Vein endothelial cell (primary cell): ENCODE data around the gene PRPSAP1. TPM values are rescaled to one million over a fixed set of nuclear protein-coding genes. Genes with fewer than 3 reads are reported as not detected.

ENCODE experiments used
- small RNA-seq: library from RNA; depleted of rRNA; stranded (forward); fragments of <200 nt; gene quantifications from one replicate; pipeline ENCODE3, GENCODE V24; 2012
- total RNA-seq: library from RNA; depleted of rRNA; stranded (reverse); fragments of >200 nt; gene quantifications from 2 replicates; pipeline ENCODE4 v1.2.3, GENCODE V29; 2012

Gene PRPSAP1
- total RNA-seq, result 83.8 and 85.9 TPM in 2 replicates

DNA sequence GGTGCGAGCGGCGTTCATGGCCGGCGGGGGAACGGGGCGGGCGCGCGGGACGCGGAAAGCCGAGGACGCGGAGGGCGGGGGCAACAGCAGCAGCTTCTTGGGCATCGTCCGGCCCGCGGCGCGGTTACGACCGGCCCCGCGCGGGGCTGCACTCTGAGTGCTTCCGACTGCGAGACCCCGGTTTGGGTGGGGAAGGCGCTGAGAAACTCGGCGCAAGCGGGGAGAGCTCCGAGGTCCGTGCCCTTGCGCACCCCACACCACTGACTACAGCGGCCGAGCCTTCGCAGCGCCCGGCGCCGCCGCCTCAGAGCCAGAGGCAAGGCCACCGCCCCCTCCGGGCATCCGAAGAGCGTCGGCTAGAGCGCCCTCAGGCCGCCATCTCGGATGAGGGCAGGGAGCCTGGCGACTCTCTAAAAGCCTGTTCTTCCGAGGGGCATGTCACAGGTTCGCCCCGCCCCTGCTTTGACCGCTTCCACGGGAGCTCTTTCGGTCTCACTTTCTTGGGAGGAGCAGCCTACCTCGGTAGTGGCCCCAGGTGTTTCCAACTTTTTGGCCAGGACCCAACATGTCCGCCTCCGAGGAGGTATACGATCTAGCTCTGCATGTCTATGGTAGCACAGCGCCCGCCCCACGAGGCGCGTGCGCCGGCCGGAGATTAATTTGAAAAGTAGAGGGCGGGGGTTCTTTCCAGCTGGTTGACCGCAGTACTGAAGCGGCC, at the start of gene PRPSAP1:
Gene PRPSAP1 (minus strand): TSS at position 318 of the 718 bp plus-strand sequence. CDS start 213 bp downstream, at position 105.

DNA sequence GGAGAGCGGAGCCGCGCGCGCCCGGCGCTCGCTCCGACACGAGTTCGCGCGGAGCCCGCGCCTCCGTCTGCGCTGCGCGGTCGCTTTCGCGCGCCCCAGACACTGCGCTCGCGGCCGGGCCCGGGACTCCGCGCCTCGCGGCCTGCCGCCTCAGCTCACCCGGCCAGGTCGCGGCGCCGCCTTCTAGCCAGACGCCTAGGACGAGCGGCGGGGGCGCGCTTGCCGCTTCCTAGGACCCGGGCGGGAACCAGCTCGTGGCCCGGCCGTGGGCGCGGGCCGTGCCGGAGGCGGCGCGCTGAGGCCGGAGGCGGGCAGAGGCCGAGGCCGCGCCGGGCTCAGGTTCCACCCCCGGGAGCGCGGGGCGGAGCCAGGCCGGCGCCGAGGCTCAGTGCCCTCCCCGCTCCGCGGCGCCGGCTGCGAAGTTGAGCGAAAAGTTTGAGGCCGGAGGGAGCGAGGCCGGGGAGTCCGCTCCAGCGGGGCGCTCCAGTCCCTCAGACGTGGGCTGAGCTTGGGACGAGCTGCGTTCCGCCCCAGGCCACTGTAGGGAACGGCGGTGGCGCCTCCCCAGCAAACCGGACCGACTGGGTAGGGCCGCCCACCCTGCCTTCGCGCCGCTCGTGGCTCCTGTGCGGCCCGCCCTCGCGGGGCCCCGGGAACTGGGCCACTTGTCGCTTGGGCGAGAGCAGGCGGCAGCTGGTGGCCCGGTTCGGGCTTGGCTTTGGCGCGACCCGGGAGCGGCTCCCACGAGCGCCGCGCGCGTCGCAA, 30.7 kb upstream of the PRPSAP1 start, which contains the start of gene SPHK1:
Gene SPHK1 (plus strand): TSS at position 388 of the 765 bp plus-strand sequence. CDS start 1,036 bp downstream, outside the sequence.

DNA sequence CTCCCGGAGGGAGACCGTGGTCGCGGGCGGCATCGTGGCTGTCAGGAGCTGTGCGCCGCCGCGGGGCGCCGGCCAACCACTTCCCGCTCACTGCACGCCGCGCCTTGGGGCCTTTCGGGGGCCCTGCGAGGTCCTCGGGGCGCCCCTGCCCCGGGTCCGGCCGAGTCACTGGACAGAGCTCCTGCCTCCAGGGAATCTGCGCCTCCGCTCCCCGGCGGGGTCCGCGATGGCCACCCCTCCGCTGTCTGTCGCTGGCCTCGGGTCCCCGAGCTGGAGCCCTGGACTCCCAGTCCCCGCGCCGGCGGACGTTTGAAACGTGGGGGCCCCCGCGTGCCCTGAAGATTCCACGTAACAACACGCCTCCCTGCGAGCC, 45.8 kb downstream of the PRPSAP1 start, which contains the start of gene QRICH2:
Gene QRICH2 (minus strand): TSS at position 311 of the 373 bp plus-strand sequence. CDS start 278 bp downstream, at position 33.

DNA sequence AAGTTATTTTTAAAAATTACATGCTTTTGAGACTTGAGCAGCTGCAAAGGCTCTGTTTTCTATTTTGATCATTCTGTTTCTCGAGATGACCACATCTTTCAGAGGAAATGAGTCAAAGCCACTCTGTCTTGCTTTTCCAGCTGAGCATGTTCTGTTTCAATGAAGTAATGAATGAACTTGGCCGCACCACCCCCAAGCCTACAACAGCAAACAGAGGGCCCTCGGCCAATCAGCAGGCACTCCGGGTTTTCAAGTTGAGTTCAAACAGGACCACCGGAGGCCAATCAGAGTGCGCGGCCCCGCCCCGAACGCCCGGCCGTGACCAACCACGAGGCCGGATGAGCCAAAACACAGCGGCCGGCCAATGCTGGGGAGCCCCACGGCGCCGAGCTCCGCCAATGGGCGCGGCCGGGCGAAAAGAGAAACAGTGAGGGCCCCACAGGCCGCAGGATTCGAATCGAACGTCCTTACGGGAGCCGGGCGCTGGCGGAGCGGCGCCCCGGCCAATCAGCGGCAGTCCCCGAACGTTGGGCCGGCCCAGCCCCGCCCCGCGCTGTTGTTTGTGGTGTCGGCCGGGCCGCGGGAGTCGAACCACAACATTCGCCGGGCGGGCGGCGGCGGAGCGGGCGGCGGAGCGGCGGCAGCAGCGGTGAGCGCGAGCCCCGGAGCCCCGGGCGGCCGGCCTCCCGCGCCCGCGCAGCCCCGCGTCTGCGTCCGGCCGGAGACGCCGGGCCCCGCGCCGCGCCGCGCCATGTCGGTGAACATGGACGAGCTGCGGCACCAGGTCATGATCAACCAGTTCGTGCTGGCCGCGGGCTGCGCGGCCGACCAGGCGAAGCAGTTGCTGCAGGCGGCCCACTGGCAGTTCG, 88.7 kb downstream of the PRPSAP1 start, which contains the start of gene UBALD2:
Gene UBALD2 (plus strand): TSS at position 594 of the 869 bp plus-strand sequence. CDS start 158 bp downstream, at position 752.

Small RNA genes lying within 50 kb of the gene (small RNA-seq; reads per million reads assigned to genes)
- gene RF00019, result not detected
- gene RNU6-24P, result not detected

Other genes with a start within 250 kb of the PRPSAP1 start
- not detected in 2 replicates for gene FOXJ1, start 212.7 kb downstream of the PRPSAP1 start, total RNA-seq
- gene RNF157, start 113.4 kb downstream of the PRPSAP1 start, total RNA-seq, result 0.29 and 0.65 TPM in 2 replicates
- gene UBALD2, start 88.6 kb downstream of the PRPSAP1 start, total RNA-seq, result 8.4 and 11.1 TPM in 2 replicates
- gene QRICH2, start 45.6 kb downstream of the PRPSAP1 start, total RNA-seq, result 2.0 and 3.2 TPM in 2 replicates
- gene SPHK1, start 30.7 kb upstream of the PRPSAP1 start, total RNA-seq, result 138 and 156 TPM in 2 replicates
- gene UBE2O, start 99.2 kb upstream of the PRPSAP1 start, total RNA-seq, result 26.1 and 26.8 TPM in 2 replicates
- not detected in 2 replicates for gene AANAT, start 113.7 kb upstream of the PRPSAP1 start, total RNA-seq
- gene RHBDF2, start 147.5 kb upstream of the PRPSAP1 start, total RNA-seq, result 18.0 and 29.7 TPM in 2 replicates
- gene CYGB, start 183.8 kb upstream of the PRPSAP1 start, total RNA-seq, result 0.38 and 0.65 TPM in 2 replicates
- under 0.01 TPM in 1 of 2 replicates, not detected in the other for gene PRCD, start 186.1 kb upstream of the PRPSAP1 start, total RNA-seq
- under 0.01 and 0.10 TPM in 2 replicates for gene ST6GALNAC2, start 231.9 kb upstream of the PRPSAP1 start, total RNA-seq